SK-N-SH treated with all-trans-retinoic acid at 6 μM for 48 hours (cell line): ENCODE data around the gene DDX54.

Experiments used
- ARNTL ChIP-seq: fragments of 450-650 bp; formaldehyde crosslinking; IDR thresholded peaks from 2 replicates; pipeline ENCODE4 v1.5.0; 2020; ENCODE audit warnings: low read depth, mild to moderate bottlenecking, moderate library complexity, borderline replicate concordance
- GLIS3 ChIP-seq: fragments of 250-450 bp; sonication (Bioruptor Pico); IDR thresholded peaks from 2 replicates; pipeline ENCODE4 v1.5.0; 2020; ENCODE audit warnings: mild to moderate bottlenecking, moderate library complexity
- PATZ1 ChIP-seq: fragments of 250-450 bp; sonication (Bioruptor Pico); IDR thresholded peaks from 2 replicates; pipeline ENCODE4 v1.8.0; 2020; ENCODE audit warnings: mild to moderate bottlenecking, moderate library complexity, borderline replicate concordance
- TOX ChIP-seq: fragments of 250-450 bp; sonication (Bioruptor Pico); IDR thresholded peaks from 2 replicates; pipeline ENCODE4 v1.8.0; 2021; ENCODE audit warnings: mild to moderate bottlenecking, moderate library complexity, borderline replicate concordance
- ZNF70 ChIP-seq: fragments of 450-650 bp; formaldehyde crosslinking; IDR thresholded peaks from 2 replicates; pipeline ENCODE4 v1.5.0; 2020; ENCODE audit warnings: mild to moderate bottlenecking, moderate library complexity
- ZNF8 ChIP-seq: fragments of 450-650 bp; formaldehyde crosslinking; IDR thresholded peaks from 2 replicates; pipeline ENCODE4 v1.5.0; 2020; ENCODE audit warnings: mild to moderate bottlenecking, moderate library complexity
- TF ChIP-seq, protein P1 (sequence below): fragments of 250-450 bp; sonication (Bioruptor Pico); IDR thresholded peaks from 2 replicates; pipeline ENCODE4 v1.5.1; 2020; ENCODE audit warnings: low read depth, mild to moderate bottlenecking, moderate library complexity

DNA sequence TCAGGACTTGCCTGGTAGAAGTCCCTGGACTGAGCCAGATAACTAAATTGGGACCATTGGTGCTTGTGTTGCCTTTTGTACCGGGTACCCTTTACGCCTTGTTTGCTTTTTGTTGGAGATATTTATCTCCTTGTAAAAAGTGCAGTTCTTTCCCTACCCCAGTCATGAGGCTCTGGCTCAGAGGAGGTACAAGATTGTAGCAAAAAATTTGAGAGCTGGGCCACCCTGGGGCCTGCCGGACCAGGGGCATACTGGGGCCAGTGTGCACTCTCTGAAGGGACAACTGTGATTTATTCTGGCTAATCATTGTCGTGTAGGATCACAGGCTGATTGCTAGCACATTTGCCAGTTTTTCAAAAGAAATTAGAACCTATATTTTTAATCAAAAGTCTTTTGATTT is 49.2 kb upstream of the DDX54 start:
- no peak for TF ChIP-seq TOX (CRISPR knock-in tag)
- TF ChIP-seq GLIS3 (CRISPR knock-in tag): no peak
- no peak for TF ChIP-seq ZNF70 (CRISPR knock-in tag)
- TF ChIP-seq, protein P1, sequence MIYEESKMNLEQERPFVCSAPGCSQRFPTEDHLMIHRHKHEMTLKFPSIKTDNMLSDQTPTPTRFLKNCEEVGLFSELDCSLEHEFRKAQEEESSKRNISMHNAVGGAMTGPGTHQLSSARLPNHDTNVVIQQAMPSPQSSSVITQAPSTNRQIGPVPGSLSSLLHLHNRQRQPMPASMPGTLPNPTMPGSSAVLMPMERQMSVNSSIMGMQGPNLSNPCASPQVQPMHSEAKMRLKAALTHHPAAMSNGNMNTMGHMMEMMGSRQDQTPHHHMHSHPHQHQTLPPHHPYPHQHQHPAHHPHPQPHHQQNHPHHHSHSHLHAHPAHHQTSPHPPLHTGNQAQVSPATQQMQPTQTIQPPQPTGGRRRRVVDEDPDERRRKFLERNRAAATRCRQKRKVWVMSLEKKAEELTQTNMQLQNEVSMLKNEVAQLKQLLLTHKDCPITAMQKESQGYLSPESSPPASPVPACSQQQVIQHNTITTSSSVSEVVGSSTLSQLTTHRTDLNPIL (CRISPR knock-in tag): no peak
- no peak for TF ChIP-seq ZNF8 (CRISPR knock-in tag)
- no peak for TF ChIP-seq ARNTL (CRISPR knock-in tag)
- no peak for TF ChIP-seq PATZ1 (CRISPR knock-in tag)
